SK-N-SH treated with all-trans-retinoic acid at 6 μM for 48 hours (cell line): Measurements from ENCODE around the gene RALGPS1.

Experiments used
- ARNTL ChIP-seq: fragments of 450-650 bp; formaldehyde crosslinking; IDR thresholded peaks from 2 replicates; pipeline ENCODE4 v1.5.0; 2020; ENCODE audit warnings: low read depth, mild to moderate bottlenecking, moderate library complexity, borderline replicate concordance
- ESRRG ChIP-seq: fragments of 250-450 bp; sonication (Bioruptor Pico); IDR thresholded peaks from 2 replicates; pipeline ENCODE4 v1.6.1; 2021; ENCODE audit warnings: mild to moderate bottlenecking
- ISL1 ChIP-seq: fragments of 250-450 bp; sonication (Bioruptor Pico); IDR thresholded peaks from 2 replicates; pipeline ENCODE4 v2.1.2; 2022; ENCODE audit warnings: mild to moderate bottlenecking, moderate library complexity
- OSR1 ChIP-seq: fragments of 250-450 bp; sonication (Bioruptor Pico); IDR thresholded peaks from 2 replicates; pipeline ENCODE4 v1.8.0; 2022; ENCODE audit warnings: moderate library complexity, mild to moderate bottlenecking, inconsistent platforms
- TCF4 ChIP-seq: fragments of 250-450 bp; sonication (Bioruptor Pico); IDR thresholded peaks from 2 replicates; pipeline ENCODE4 v1.8.0; 2021; ENCODE audit warnings: mild to moderate bottlenecking, moderate library complexity, borderline replicate concordance
- ZFP3 ChIP-seq: fragments of 250-450 bp; sonication (Bioruptor Pico); IDR thresholded peaks from 2 replicates; pipeline ENCODE4 v1.5.0; 2020; ENCODE audit warnings: mild to moderate bottlenecking, moderate library complexity
- ZFP30 ChIP-seq: fragments of 450-650 bp; formaldehyde crosslinking; IDR thresholded peaks from 2 replicates; pipeline ENCODE4 v1.5.0; 2022; ENCODE audit warnings: mild to moderate bottlenecking, moderate library complexity
- TF ChIP-seq, protein P1 (sequence below): fragments of 250-450 bp; sonication (Bioruptor Pico); IDR thresholded peaks from 2 replicates; pipeline ENCODE4 v1.5.1; 2020; ENCODE audit warnings: low read depth, mild to moderate bottlenecking, moderate library complexity
- TF ChIP-seq, protein P2 (sequence below): fragments of 250-450 bp; sonication (Bioruptor Pico); IDR thresholded peaks from 2 replicates; pipeline ENCODE4 v1.5.1; 2021; ENCODE audit warnings: mild to moderate bottlenecking, moderate library complexity

DNA sequence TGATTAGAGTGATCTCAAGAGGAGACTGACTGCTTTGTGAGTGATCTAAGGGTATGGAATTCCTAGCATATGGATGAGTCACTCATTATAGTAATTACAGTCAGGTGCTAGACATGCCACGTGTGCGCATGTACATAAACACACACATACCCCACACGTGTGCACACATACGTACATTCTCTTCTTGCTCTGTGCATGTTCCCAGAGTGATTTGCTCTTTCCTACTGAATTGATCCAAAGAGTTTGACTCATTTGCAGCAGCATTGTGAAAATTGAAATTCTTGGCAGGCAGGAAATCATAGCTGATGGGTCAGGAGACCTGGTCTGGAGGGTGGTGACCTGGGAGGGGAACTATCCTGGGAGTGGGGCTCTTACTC, 144.1 kb downstream of the RALGPS1 start:
- TF ChIP-seq, protein P1, sequence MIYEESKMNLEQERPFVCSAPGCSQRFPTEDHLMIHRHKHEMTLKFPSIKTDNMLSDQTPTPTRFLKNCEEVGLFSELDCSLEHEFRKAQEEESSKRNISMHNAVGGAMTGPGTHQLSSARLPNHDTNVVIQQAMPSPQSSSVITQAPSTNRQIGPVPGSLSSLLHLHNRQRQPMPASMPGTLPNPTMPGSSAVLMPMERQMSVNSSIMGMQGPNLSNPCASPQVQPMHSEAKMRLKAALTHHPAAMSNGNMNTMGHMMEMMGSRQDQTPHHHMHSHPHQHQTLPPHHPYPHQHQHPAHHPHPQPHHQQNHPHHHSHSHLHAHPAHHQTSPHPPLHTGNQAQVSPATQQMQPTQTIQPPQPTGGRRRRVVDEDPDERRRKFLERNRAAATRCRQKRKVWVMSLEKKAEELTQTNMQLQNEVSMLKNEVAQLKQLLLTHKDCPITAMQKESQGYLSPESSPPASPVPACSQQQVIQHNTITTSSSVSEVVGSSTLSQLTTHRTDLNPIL (CRISPR knock-in tag) = no peak
- TF ChIP-seq, protein P2, sequence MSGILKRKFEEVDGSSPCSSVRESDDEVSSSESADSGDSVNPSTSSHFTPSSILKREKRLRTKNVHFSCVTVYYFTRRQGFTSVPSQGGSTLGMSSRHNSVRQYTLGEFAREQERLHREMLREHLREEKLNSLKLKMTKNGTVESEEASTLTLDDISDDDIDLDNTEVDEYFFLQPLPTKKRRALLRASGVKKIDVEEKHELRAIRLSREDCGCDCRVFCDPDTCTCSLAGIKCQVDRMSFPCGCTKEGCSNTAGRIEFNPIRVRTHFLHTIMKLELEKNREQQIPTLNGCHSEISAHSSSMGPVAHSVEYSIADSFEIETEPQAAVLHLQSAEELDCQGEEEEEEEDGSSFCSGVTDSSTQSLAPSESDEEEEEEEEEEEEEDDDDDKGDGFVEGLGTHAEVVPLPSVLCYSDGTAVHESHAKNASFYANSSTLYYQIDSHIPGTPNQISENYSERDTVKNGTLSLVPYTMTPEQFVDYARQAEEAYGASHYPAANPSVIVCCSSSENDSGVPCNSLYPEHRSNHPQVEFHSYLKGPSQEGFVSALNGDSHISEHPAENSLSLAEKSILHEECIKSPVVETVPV (CRISPR knock-in tag) = no peak
- TF ChIP-seq TCF4 (CRISPR knock-in tag) (no peak), ZFP30 (CRISPR knock-in tag) (no peak), ZFP3 (no peak), OSR1 (no peak), ESRRG (CRISPR knock-in tag) (no peak), ISL1 (CRISPR knock-in tag) (no peak), ARNTL (CRISPR knock-in tag) (no peak)
